H9 (cell line): Measurements from ENCODE around the gene RCSD1. TPM values are rescaled to one million over a fixed set of nuclear protein-coding genes. Genes with fewer than 3 reads are reported as not detected.

Experiments
- DNase-seq: peaks from one replicate; pipeline ENCODE4 v3.0.0-alpha.2; 2017
- H2AFZ ChIP-seq: one replicate; pipeline ENCODE4 v1.6.1; 2013; ENCODE audit warnings: mild to moderate bottlenecking, low read length, control low read depth, moderate library complexity
- H2AK5ac ChIP-seq: 2 replicates; pipeline ENCODE4 v1.6.1; 2013; ENCODE audit warnings: low read length, control low read depth, mixed read lengths; ENCODE audit not compliant: insufficient read length
- H2BK120ac ChIP-seq: one replicate; pipeline ENCODE4 v1.6.1; 2013; ENCODE audit warnings: low read depth, mild to moderate bottlenecking, low read length, control low read depth, inconsistent platforms; ENCODE audit not compliant: poor library complexity, severe bottlenecking
- H2BK12ac ChIP-seq: 2 replicates; pipeline ENCODE4 v1.6.1; 2013; ENCODE audit warnings: low read length, control low read depth, mixed read lengths, low read depth; ENCODE audit not compliant: insufficient read length
- H2BK15ac ChIP-seq: 2 replicates; pipeline ENCODE4 v1.6.1; 2013; ENCODE audit warnings: low read depth, low read length, control low read depth
- H2BK20ac ChIP-seq: one replicate; pipeline ENCODE4 v1.6.1; 2013; ENCODE audit warnings: low read depth, mild to moderate bottlenecking, low read length, control low read depth, inconsistent platforms; ENCODE audit not compliant: poor library complexity, severe bottlenecking
- H2BK5ac ChIP-seq: 2 replicates; pipeline ENCODE4 v1.6.1; 2013; ENCODE audit warnings: low read length, control low read depth, mixed read lengths; ENCODE audit not compliant: insufficient read length
- H3K14ac ChIP-seq: 2 replicates; pipeline ENCODE4 v1.6.1; 2013; ENCODE audit warnings: low read length, control low read depth; ENCODE audit not compliant: insufficient read depth
- H3K18ac ChIP-seq: 2 replicates; pipeline ENCODE4 v1.6.1; 2013; ENCODE audit warnings: low read depth, mild to moderate bottlenecking, mixed read lengths, low read length, control low read depth; ENCODE audit not compliant: insufficient read length
- H3K23ac ChIP-seq: 2 replicates; pipeline ENCODE4 v1.6.1; 2013; ENCODE audit warnings: low read length, control low read depth, mixed read lengths, low read depth; ENCODE audit not compliant: insufficient read length
- H3K23me2 ChIP-seq: 2 replicates; pipeline ENCODE4 v1.6.1; 2013; ENCODE audit warnings: low read depth, mild to moderate bottlenecking, mixed read lengths, low read length, control low read depth; ENCODE audit not compliant: insufficient read length, poor library complexity, severe bottlenecking
- H3K27ac ChIP-seq: 2 replicates; pipeline ENCODE4 v1.5.1; 2013; ENCODE audit warnings: low read length, control low read depth, mixed read lengths, low read depth; ENCODE audit not compliant: insufficient read length
- H3K27me3 ChIP-seq: 2 replicates; pipeline ENCODE4 v1.6.1; 2013; ENCODE audit warnings: low read length, control low read depth, inconsistent platforms; ENCODE audit not compliant: insufficient read depth
- H3K4ac ChIP-seq: 2 replicates; pipeline ENCODE4 v1.6.1; 2013; ENCODE audit warnings: low read depth, mild to moderate bottlenecking, control low read depth, inconsistent platforms, low read length, moderate library complexity
- H3K4me1 ChIP-seq: 2 replicates; pipeline ENCODE4 v1.6.1; 2013; ENCODE audit warnings: low read length, control low read depth, inconsistent platforms; ENCODE audit not compliant: insufficient read depth
- H3K4me2 ChIP-seq: 2 replicates; pipeline ENCODE4 v1.6.1; 2013; ENCODE audit warnings: low read length, control low read depth, mixed read lengths; ENCODE audit not compliant: insufficient read length, insufficient read depth
- H3K56ac ChIP-seq: 2 replicates; pipeline ENCODE4 v1.6.1; 2013; ENCODE audit warnings: low read depth, mild to moderate bottlenecking, mixed read lengths, low read length, control low read depth; ENCODE audit not compliant: insufficient read length
- H3K79me1 ChIP-seq: 2 replicates; pipeline ENCODE4 v1.6.1; 2013; ENCODE audit warnings: low read depth, mild to moderate bottlenecking, moderate library complexity, low read length, control low read depth, inconsistent platforms; ENCODE audit not compliant: insufficient read depth, poor library complexity, severe bottlenecking
- H3K79me2 ChIP-seq: 2 replicates; pipeline ENCODE4 v1.6.1; 2013; ENCODE audit warnings: low read length, control low read depth, inconsistent platforms; ENCODE audit not compliant: insufficient read depth
- H3K9ac ChIP-seq: 2 replicates; pipeline ENCODE4 v1.6.1; 2013; ENCODE audit warnings: low read length, control low read depth, mixed read lengths; ENCODE audit not compliant: insufficient read length; ENCODE audit errors: extremely low read depth
- H3K9me3 ChIP-seq: one replicate; pipeline ENCODE4 v1.6.1; 2013; ENCODE audit warnings: low read depth, low read length, inconsistent platforms; ENCODE audit not compliant: control insufficient read depth
- H3T11ph ChIP-seq: one replicate; pipeline ENCODE4 v1.6.1; 2013; ENCODE audit warnings: mild to moderate bottlenecking, low read length, control low read depth, inconsistent platforms
- H4K20me1 ChIP-seq: one replicate; pipeline ENCODE4 v1.6.1; 2013; ENCODE audit not compliant: control insufficient read depth, insufficient read length, insufficient read depth
- H4K5ac ChIP-seq: 2 replicates; pipeline ENCODE4 v1.6.1; 2013; ENCODE audit warnings: low read depth, mild to moderate bottlenecking, mixed read lengths, low read length, control low read depth; ENCODE audit not compliant: insufficient read length
- H4K8ac ChIP-seq: replicated peaks from 2 replicates; pipeline ENCODE4 v1.6.1; 2013; ENCODE audit warnings: low read length, control low read depth, mixed read lengths, low read depth; ENCODE audit not compliant: insufficient read length
- H4K91ac ChIP-seq: 2 replicates; pipeline ENCODE4 v1.6.1; 2013; ENCODE audit warnings: low read depth, mild to moderate bottlenecking, moderate library complexity, mixed read lengths, low read length, control low read depth; ENCODE audit not compliant: insufficient read length
- H3K27ac Mint-ChIP-seq, 3 experiments: 2 replicates in 2 of 3; 3 replicates in 1 of 3; pipeline ENCODE4 v1.8.0; 2020 to 2021; ENCODE audit warnings: mixed read lengths in 3 of 3, mild to moderate bottlenecking in 1 of 3, moderate library complexity in 1 of 3
- H3K27me3 Mint-ChIP-seq: 2 replicates; pipeline ENCODE4 v1.8.0; 2021; ENCODE audit warnings: low read depth, mild to moderate bottlenecking, moderate library complexity, mixed read lengths
- H3K36me3 Mint-ChIP-seq, 3 experiments: 2 replicates in 2 of 3; 3 replicates in 1 of 3; pipeline ENCODE4 v1.8.0; 2020 to 2021; ENCODE audit warnings: low read depth in 3 of 3, mixed read lengths in 3 of 3; ENCODE audit not compliant: insufficient read depth in 1 of 3
- H3K4me1 Mint-ChIP-seq, 2 experiments: 2 replicates each; pipeline ENCODE4 v1.8.0; 2020; ENCODE audit warnings: mixed read lengths in 2 of 2
- H3K4me3 Mint-ChIP-seq, 2 experiments: 2 replicates in 1 of 2; 3 replicates in 1 of 2; pipeline ENCODE4 v1.8.0; 2020 to 2021; ENCODE audit warnings: mild to moderate bottlenecking in 2 of 2, mixed read lengths in 2 of 2, moderate library complexity in 1 of 2
- H3K9me3 Mint-ChIP-seq, 2 experiments: 2 replicates in 1 of 2; 3 replicates in 1 of 2; pipeline ENCODE4 v1.8.0; 2020; ENCODE audit warnings: mild to moderate bottlenecking in 2 of 2, mixed read lengths in 2 of 2, moderate library complexity in 1 of 2
- WGBS: extraction: QIAGEN DNeasy Blood & Tissue Kit; methylation state at CpG from one replicate; pipeline ENCODE4 v1.1.7; 2013; ENCODE audit warnings: missing lambda C conversion rate, low lambda C conversion rate, mixed read lengths; ENCODE audit not compliant: insufficient read length; ENCODE audit errors: extremely low coverage; 5-methylcytosine and 5-hydroxymethylcytosine counted together
- total RNA-seq: library from RNA; stranded (reverse); gene quantifications from 2 replicates; pipeline ENCODE4 v1.2.1, GENCODE V29; 2021
- TF ChIP-seq, protein P1 (sequence below): fragments of 200-600 bp; sonication (generic); conservative IDR thresholded peaks from 3 replicates; pipeline ENCODE4 v1.8.0; 2021; ENCODE audit warnings: antibody characterized with exemption, mild to moderate bottlenecking

RCSD1 gene
- total RNA-seq, 1 experiment from 2014 or later: 0.13 TPM

DNA sequence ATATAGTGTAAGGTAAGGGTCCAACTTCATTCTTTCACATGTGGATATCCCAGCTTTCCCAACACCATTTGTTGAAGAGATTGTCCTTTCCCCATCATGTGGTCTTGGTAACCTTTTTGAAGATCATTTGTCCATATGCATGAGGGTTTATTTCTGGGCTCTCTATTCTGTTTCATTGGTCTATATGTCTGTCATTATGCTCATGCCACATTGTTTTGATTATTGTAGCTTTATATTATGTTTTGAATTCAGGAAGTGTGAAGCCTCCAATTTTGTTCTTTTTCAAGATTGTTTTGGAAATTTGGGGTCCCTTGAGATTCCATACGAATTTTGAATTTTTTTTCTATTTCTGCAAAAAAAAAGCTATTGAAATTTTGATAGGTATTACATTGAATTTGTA, 15.2 kb upstream of the RCSD1 start:
- no peak overlapping the region for H4K91ac ChIP-seq
- no peak overlapping the region for H4K5ac ChIP-seq
- no peaks in the 10 kb centered on the region for H3K79me1 ChIP-seq
- H3K18ac ChIP-seq: no peak overlapping the region
- no peak overlapping the region for H3K4ac ChIP-seq
- H2AK5ac ChIP-seq: no peak overlapping the region
- no peak overlapping the region for H3K4me2 ChIP-seq
- no peaks in the 10 kb centered on the region for H4K20me1 ChIP-seq
- no CpG with 5 or more reads among the region's 1 CpG for WGBS
- H3K9ac ChIP-seq: no peak overlapping the region
- no peak overlapping the region for H2BK5ac ChIP-seq
- no peak overlapping the region for H4K8ac ChIP-seq
- no peak overlapping the region for H2BK20ac ChIP-seq
- H3K27ac ChIP-seq: no peak overlapping the region
- peaks cover 13 to 15% of the 10 kb centered on the region in 2 experiments for H3K9me3 Mint-ChIP-seq
- no peak overlapping the region for H2AFZ ChIP-seq
- no peaks in the 10 kb centered on the region for H3K9me3 ChIP-seq
- no peak overlapping the region for H2BK12ac ChIP-seq
- no peak for DNase-seq
- no peak overlapping the region for H3T11ph ChIP-seq
- H3K4me1 Mint-ChIP-seq: peaks cover 20 to 23% of the 10 kb centered on the region in 2 experiments
- TF ChIP-seq, protein P1, sequence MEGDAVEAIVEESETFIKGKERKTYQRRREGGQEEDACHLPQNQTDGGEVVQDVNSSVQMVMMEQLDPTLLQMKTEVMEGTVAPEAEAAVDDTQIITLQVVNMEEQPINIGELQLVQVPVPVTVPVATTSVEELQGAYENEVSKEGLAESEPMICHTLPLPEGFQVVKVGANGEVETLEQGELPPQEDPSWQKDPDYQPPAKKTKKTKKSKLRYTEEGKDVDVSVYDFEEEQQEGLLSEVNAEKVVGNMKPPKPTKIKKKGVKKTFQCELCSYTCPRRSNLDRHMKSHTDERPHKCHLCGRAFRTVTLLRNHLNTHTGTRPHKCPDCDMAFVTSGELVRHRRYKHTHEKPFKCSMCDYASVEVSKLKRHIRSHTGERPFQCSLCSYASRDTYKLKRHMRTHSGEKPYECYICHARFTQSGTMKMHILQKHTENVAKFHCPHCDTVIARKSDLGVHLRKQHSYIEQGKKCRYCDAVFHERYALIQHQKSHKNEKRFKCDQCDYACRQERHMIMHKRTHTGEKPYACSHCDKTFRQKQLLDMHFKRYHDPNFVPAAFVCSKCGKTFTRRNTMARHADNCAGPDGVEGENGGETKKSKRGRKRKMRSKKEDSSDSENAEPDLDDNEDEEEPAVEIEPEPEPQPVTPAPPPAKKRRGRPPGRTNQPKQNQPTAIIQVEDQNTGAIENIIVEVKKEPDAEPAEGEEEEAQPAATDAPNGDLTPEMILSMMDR: no peak
- H3K14ac ChIP-seq: no peak overlapping the region
- H3K23ac ChIP-seq: no peak overlapping the region
- H2BK15ac ChIP-seq: no peak overlapping the region
- peaks cover 11% of the 10 kb centered on the region; the same call in 1 of the 2 replicates for H3K4me1 ChIP-seq
- no peak overlapping the region for H3K27ac Mint-ChIP-seq
- no peaks in the 10 kb centered on the region for H3K79me2 ChIP-seq
- peaks cover 7 to 11% (median 10%) of the 10 kb centered on the region in 3 experiments; a peak in 6 of 7 replicates for H3K36me3 Mint-ChIP-seq
- H3K56ac ChIP-seq: no peak overlapping the region
- H3K23me2 ChIP-seq: no peaks in the 10 kb centered on the region
- no peak overlapping the region for H3K4me3 Mint-ChIP-seq
- H3K27me3 ChIP-seq: no peaks in the 10 kb centered on the region
- peaks cover 2% of the 10 kb centered on the region; the same call in 1 of the 2 replicates for H3K27me3 Mint-ChIP-seq
- no peak overlapping the region for H2BK120ac ChIP-seq
